ENCODE data around the gene PRMT1.

PRMT1 gene

DNA sequence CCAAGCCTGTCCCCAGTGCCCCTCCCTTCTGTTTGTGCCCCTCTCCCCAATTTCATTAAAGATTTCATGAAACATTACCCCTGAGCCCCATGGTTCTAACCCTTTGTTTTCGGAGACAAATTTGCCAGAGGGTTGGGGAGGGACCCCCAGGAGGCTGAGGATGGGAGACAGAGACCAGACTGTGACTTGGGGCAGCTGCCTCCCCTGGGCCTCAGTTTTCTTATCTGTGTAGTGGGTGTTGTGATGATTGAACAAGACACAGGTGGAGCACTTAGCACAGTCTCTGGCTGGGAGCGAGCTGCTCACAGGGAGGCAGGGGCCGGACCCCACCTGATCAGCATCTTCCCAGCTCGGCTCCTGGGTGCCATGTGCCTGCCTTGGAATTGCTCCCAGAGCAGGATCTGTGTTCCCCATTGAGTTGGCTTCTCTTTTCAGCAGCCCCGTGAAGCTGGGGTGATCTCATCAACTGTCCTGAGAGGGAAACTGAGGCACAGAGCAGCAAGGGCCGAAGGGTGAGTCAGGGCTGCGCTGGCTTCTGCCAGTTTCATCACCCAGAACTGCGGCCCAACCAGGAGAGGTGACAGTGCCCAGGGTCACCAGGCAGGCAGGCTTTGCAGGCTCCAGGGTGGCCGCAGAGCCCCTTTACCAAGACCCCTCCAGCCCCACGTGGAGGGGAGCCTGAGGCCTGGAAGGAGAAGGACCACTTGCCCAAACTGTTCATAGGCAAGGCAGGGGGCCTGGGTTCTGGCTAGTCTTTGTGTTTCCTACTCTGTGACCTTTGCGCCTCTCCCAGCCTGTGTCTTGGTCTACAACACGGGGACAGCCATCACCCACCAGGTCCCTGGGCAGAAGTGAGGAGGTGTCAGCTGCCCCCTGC is 18.3 kb upstream of the PRMT1 start:
- Mint-ChIP-seq H3K4me1 (peaks cover 21% of the 10 kb centered on the region), H3K27ac (peak overlapping the region; percentile 65), H3K36me3 (peaks cover 5% of the 10 kb centered on the region), H3K4me3 (no peak overlapping the region), H3K27me3 (no peaks in the 10 kb centered on the region), H3K9me3 (no peaks in the 10 kb centered on the region)

DNA sequence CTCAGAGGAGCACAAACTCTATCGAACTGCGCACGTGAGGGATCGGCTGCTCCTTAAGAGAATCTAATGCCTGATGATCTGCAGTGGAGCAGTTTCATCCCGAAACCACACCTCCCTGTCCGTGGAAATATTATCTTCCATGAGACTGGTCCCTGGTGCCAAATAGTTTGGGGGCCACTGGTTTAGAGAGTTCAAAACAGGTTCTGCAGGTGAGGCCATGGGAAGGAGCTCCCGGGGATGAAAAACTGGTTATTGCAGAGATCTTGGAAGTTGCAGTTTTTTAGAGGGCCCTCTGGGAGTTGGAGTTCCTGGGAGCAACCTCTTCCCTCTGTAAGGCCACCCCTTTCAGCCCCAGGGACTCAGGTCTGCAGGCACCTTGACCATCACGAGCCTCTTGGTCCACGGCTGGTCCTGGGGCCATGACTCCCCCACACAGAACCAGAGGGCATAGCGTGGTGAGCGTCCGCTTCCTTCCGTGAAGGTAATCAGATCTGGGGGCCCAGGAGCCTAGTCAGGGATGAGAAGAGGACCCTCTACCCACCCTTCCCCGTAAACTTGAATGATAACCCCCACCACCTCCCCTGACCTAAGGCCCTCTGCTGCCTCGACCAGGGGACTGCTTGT is 16.6 kb upstream of the PRMT1 start:
- Mint-ChIP-seq H3K27ac (no peak overlapping the region), H3K4me1 (peaks cover 25% of the 10 kb centered on the region), H3K9me3 (no peaks in the 10 kb centered on the region), H3K4me3 (no peak overlapping the region), H3K36me3 (peaks cover 4% of the 10 kb centered on the region), H3K27me3 (no peaks in the 10 kb centered on the region)

DNA sequence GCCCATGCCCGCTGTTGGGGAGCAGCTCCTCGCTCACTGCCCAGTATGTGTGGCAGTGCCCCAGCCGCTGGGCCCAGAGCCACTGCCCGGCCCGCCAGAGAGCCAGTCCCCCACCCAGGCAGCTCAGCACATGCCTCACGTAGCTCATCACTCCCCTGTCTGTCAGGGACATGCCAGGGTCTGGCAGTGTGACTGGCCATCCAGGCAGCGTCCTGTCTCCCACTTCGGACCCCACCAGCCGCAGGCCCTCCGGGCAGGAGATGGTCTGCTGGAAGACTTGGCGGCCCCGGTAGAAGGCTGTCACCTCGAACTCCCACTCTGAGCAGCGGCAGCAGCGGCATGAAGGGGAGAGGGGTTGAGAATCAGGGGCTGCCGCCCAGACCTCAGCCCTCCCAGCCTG is 15.1 kb upstream of the PRMT1 start:
- no peaks in the 10 kb centered on the region for H3K9me3 Mint-ChIP-seq
- no peaks in the 10 kb centered on the region for H3K27me3 Mint-ChIP-seq
- H3K36me3 Mint-ChIP-seq, result peaks cover 2% of the 10 kb centered on the region
- no peak overlapping the region for H3K4me3 Mint-ChIP-seq
- peaks cover 37% of the 10 kb centered on the region for H3K4me1 Mint-ChIP-seq
- H3K27ac Mint-ChIP-seq, result peak overlapping the region; percentile 12

DNA sequence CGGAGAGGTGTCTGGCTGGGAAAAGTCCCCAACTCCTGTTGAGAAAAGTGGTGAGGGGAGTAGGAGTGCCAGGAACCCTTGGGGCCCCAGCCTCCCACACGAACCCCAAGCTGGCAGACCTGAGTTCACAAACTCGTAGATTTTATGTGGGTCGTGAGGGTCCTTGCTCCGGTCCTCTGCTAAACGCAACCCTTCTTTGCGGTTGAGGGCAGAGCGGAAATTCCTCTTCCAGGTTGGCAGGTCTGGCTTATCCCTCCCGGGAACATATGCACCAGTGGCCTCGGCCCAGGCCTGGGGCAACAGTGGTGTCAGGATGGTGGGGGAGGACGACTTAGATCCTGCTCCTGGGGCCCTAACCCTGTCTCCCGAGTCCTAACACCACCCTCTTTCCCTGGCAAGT is 13.8 kb upstream of the PRMT1 start:
- H3K27ac Mint-ChIP-seq, result no peak overlapping the region
- peak overlapping the region; percentile 97 for H3K4me3 Mint-ChIP-seq
- peaks cover 42% of the 10 kb centered on the region for H3K4me1 Mint-ChIP-seq
- no peaks in the 10 kb centered on the region for H3K36me3 Mint-ChIP-seq
- H3K9me3 Mint-ChIP-seq, result no peaks in the 10 kb centered on the region
- H3K27me3 Mint-ChIP-seq, result no peaks in the 10 kb centered on the region

DNA sequence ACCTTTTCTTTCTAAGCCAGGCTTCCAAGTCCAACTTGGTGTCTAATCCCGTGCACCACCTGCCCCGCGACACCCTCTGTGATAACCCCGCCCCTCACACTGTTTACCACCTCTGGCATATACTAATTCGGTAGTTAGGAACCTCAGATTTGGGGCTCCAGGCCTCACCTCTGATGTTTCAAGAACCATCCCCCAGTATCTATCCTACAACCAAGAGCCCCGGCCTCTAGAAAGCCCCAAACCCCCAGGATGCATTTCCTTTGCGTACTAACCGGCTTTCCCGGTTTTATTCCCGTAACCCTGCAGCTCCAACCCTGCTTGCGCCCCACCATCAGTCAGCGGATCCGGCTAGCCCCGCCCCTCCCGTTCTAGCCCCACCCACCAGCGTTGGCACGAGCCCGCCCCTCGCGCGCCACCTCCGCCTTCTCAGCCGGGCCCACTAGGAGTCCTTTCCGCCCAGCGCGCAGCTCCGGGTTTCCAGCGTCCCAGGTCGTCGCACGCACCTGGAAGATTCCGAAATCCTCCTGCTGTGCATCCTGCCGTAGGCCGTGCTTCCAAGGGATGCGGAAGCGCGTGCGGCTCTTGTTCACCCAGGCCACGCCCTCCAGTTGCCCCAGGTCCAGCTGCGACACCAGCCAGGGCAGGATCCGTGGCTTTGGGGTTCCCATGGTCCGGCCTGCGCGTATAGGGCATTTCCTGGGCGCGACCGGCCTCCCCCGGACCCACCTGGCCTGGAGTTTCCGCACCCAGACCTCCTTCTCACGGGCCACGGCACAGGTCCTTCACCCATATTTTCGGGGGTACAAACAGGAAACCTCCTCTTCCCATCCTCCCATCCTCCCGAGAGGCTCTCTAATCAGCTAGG is 12.7 kb upstream of the PRMT1 start:
- Mint-ChIP-seq H3K4me3 (peak overlapping the region; percentile 97), H3K27ac (peak overlapping the region; percentile 96), H3K9me3 (no peaks in the 10 kb centered on the region), H3K4me1 (peaks cover 42% of the 10 kb centered on the region), H3K36me3 (no peaks in the 10 kb centered on the region), H3K27me3 (no peaks in the 10 kb centered on the region)

DNA sequence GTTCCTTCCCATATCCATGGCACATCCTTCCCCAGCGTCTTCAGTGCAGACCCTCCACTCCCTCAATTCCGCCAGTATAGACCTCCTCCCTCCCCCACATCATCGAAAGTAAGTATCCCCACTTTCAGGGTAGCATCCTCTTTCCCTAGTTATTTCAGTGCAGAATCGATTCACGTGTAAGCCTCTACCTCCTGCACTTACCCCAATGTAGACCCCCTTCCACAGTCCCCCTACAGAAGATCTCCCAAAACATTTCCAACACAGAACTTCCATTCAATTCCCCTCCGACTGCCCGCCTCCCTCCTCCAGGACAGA is 12.1 kb upstream of the PRMT1 start:
- H3K4me1 Mint-ChIP-seq, result peaks cover 42% of the 10 kb centered on the region
- H3K36me3 Mint-ChIP-seq, result peaks cover 1% of the 10 kb centered on the region
- H3K27me3 Mint-ChIP-seq, result no peaks in the 10 kb centered on the region
- H3K4me3 Mint-ChIP-seq, result peak overlapping the region; percentile 97
- H3K27ac Mint-ChIP-seq, result peak overlapping the region; percentile 96
- no peaks in the 10 kb centered on the region for H3K9me3 Mint-ChIP-seq

DNA sequence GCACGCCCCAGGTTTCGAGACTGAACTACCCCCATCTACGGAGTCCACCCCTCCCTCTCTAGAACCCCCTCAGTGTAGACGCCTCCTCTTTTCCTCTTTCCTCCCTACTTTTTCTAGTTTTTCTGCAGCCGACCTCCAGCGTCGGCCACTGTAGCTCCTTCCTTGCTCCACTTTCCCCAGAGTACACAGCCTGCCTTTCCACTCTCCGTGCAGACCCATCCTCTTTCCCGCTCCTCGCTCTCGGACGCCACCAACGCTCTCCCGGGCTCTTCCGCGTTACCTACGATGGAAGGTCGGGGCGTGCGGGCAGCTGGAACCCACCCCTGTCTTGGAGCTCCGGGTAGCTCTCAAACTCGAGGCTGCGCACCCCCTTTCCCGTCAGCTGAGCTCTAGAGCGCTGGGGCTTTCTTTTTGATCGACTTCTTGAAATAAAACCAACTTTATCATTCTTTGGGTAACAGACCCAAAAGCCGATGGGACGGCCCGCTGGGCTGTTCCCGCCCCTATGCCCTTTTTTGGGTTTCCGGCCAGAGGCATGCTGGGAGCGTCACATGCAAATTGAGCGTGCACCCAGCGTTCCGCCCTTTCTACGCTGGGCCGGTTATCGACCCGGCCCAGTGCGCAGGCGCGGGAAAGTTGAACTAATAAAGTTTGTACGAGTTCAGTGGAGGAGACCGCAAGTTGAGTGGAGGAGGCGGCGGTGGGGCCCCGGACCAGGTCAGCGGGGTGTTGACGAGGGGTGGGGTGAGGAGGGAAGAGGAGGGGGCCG is 11.5 kb upstream of the PRMT1 start, which contains the start of the genes BCL2L12 and IRF3:
Gene BCL2L12, plus strand, starts transcription at position 583 of the 769 bp plus-strand sequence. CDS start 760 bp downstream, outside the sequence.
Gene IRF3, minus strand, starts transcription at position 507 of the 769 bp plus-strand sequence. CDS start 1,019 bp downstream, outside the sequence.
- peak within 1 kb of the TSS; percentile 96 for H3K27ac Mint-ChIP-seq
- no peaks in the 10 kb centered on the region for H3K9me3 Mint-ChIP-seq
- no peaks in the 10 kb centered on the region for H3K27me3 Mint-ChIP-seq
- H3K36me3 Mint-ChIP-seq, result peaks cover 1% of the 10 kb centered on the region
- peaks cover 38% of the 10 kb centered on the region for H3K4me1 Mint-ChIP-seq
- peak within 1 kb of the TSS; percentile 97 for H3K4me3 Mint-ChIP-seq

DNA sequence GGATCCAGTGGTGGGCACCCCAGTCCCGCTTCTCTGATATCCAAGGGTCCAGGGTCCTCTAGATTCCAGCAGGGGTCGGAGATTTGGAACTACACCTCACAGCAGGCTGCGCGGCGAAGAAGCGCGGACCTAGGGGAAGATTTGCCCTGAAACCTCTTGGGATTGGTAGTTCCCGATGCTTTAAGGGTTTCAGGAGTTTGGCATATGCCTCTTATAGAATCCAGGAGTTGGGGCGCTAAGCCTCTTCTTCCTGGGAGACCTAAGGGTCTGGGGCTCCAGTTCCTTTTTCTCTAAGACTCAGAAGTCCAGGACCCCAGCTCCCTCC is 11.0 kb upstream of the PRMT1 start:
- H3K4me1 Mint-ChIP-seq, result peaks cover 38% of the 10 kb centered on the region
- peak overlapping the region; percentile 76 for H3K27ac Mint-ChIP-seq
- H3K9me3 Mint-ChIP-seq, result no peaks in the 10 kb centered on the region
- peaks cover 1% of the 10 kb centered on the region for H3K36me3 Mint-ChIP-seq
- peak overlapping the region; percentile 97 for H3K4me3 Mint-ChIP-seq
- H3K27me3 Mint-ChIP-seq, result no peaks in the 10 kb centered on the region

DNA sequence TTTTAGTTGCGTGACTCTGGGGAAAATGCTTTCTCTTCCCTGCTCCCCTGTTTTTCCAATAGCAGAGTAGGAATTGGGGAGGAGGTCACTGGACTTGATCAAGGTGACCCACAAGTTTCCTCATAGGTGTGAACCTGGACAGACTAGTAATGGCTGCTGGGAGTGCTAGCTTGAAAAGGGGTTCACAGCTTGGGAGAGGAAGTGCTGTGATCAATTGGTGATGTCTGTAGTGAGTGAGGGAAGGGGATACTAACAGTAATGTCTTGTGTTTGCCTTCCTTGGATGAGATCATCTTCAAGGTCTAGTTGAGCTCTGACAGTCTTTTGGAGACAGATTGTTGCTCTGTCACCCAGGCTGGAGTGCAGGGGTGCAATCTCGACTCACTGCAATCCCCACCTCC is 9.6 kb upstream of the PRMT1 start:
- Mint-ChIP-seq H3K27me3 (no peaks in the 10 kb centered on the region), H3K4me3 (peak overlapping the region; percentile 97), H3K36me3 (peaks cover 1% of the 10 kb centered on the region), H3K9me3 (no peaks in the 10 kb centered on the region), H3K4me1 (peaks cover 45% of the 10 kb centered on the region), H3K27ac (no peak overlapping the region)

DNA sequence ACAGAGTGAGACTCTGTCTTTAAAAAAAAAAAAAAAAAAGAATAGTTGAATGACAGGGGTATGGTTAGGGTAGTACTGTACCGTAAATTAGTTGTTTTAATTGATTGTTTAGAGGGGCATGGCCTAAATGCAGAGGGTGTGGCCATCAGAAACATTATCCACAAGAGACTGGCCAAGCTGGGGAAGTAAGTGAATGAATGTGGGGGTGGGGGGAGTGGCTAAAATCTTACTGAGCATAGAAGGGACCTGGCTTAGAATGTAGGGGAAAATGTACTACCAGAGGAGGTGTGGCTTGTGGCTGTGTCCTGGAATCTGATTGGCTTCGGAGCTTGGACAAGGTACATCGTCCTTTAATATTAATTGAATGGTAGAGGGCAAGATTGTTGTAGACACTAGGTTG is 7.6 kb upstream of the PRMT1 start:
- Mint-ChIP-seq H3K9me3 (no peaks in the 10 kb centered on the region), H3K4me3 (no peak overlapping the region), H3K4me1 (peaks cover 34% of the 10 kb centered on the region), H3K27me3 (no peaks in the 10 kb centered on the region), H3K27ac (no peak overlapping the region), H3K36me3 (peaks cover 1% of the 10 kb centered on the region)

DNA sequence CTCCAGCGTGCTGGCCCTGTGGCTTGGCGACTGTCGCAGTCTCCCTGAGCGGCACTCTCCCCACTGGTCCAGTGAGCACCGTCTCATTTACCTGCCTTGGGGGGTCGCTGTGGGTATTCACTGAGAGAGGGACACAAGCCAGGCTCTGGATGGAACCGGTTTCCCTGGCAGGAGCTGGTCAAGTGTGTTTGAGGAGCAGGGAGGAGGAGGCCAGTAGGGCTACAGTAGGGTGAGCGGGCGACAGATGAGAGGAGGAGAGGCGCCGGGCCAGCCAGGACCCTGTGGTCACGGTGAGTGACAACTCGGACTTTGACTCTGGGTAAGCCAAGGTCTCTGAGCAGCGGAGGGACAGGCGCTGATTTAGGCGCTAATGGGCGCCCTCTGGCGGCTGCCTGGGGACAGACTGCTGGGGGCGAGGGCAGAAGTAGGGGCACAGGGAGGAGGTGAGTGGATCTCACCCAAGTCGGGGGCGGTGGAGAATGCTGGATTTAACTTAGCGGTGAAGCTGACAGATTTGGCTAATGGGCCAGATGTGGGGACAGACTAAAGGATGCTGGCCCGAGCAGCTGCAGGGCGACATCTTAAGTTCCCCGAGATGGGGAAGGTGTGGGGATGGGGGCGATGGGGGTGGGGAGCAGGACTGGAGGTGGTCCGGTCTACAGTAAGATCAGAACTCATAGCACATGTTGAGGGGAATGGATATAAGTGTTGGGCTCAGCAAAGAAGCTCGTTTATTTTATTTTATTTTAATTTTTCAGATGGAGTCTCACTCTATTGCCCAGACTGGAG is 4.7 kb upstream of the PRMT1 start:
- no peak overlapping the region for H3K27ac Mint-ChIP-seq
- H3K27me3 Mint-ChIP-seq, result no peaks in the 10 kb centered on the region
- H3K9me3 Mint-ChIP-seq, result no peaks in the 10 kb centered on the region
- H3K4me1 Mint-ChIP-seq, result peaks cover 25% of the 10 kb centered on the region
- H3K4me3 Mint-ChIP-seq, result no peak overlapping the region
- peaks cover 1% of the 10 kb centered on the region for H3K36me3 Mint-ChIP-seq

DNA sequence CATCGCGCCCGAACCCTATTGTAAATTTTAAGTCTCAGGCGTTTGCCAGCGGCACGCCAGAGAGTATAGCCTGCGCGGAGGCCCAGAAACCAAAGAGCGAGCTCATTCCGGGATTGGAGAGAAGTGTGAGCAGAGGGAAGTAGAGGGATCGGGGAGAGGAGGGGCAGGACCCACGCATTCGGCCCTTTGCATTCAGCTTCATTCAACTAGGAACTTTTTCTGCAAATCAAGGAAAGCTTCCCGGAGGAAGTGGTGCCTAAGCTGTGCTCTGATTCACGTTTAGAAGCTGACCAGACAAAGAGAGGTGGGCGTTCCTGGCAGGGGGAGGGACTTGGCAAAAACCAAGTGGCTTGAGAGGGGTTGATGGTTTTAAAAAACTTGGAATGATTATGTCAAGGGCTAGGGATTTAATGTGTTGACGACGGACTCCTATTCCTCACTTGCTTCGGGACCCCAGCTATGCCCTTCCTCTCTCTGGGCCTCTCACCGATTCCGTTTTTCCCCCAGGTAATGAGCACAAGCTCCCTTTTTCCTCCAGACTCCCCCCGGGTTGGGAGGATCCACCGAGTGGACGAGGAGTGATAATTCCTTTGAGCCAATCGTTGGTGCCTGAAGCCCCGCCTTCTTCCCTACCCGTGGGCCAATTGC is 811 bp upstream of the PRMT1 start:
- H3K36me3 Mint-ChIP-seq, result no peaks in the 10 kb centered on the region
- H3K27ac Mint-ChIP-seq, result peak overlapping the region; percentile 99
- H3K4me3 Mint-ChIP-seq, result peak overlapping the region; percentile 93
- peaks cover 37% of the 10 kb centered on the region for H3K4me1 Mint-ChIP-seq
- H3K9me3 Mint-ChIP-seq, result no peaks in the 10 kb centered on the region
- no peaks in the 10 kb centered on the region for H3K27me3 Mint-ChIP-seq

DNA sequence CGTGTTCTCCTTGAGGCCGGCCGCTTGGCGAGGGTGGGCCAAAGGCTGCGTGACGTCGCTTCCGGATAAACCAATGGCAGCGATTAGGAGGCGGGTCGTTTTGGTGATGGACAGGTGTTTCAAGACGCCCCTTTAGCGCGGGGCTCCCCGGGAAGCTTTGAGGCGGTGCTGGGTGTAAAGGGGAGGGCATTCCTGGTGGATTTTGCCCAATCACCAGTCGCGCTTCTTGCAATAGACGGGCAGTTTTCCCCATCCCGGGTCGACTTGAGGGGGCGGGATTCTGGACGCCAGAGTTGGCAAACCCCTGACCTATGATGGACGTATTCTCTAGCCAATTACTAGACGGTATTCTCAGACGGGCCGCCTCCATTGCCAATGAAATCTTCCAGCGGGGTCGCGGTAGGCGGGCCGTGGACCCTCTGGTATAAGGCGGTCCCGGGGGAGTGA is 264 bp upstream of the PRMT1 start:
- Mint-ChIP-seq H3K27ac (peak overlapping the region; percentile 99), H3K36me3 (no peaks in the 10 kb centered on the region)

More for the DNA sequence above, 264 bp upstream of the PRMT1 start:
- Mint-ChIP-seq H3K4me3 (peak overlapping the region; percentile 93), H3K27me3 (no peaks in the 10 kb centered on the region), H3K4me1 (peaks cover 36% of the 10 kb centered on the region), H3K9me3 (no peaks in the 10 kb centered on the region)
